Peyer's patch (tissue), 4 donors: Measurements from ENCODE around the gene KAT5. TPM values are rescaled to one million over a fixed set of nuclear protein-coding genes. Genes with fewer than 3 reads are reported as not detected.
"Not testable (repeated sequence)": the region's sequence is repeated elsewhere in the genome, so short reads cannot be mapped to it uniquely, and the experiment has no call there.

Experiments used
- DNase-seq, 3 donors: peaks; one replicate each; pipeline ENCODE4 v3.0.0-alpha.2; 2017 to 2019
- H3K27ac ChIP-seq, 4 donors: fragments of 200-600 bp; sonication (generic); one replicate each; pipeline ENCODE4 v1.5.1; 2016 to 2019
- H3K27me3 ChIP-seq, 2 donors: fragments of 200-600 bp; sonication (generic); one replicate each; pipeline ENCODE4 v1.5.1; 2019
- H3K36me3 ChIP-seq, 3 donors: fragments of 200-600 bp; sonication (generic); one replicate each; pipeline ENCODE4 v1.5.1; 2016 to 2019
- H3K4me1 ChIP-seq, 4 donors: fragments of 200-600 bp; sonication (generic); one replicate each; pipeline ENCODE4 v1.5.1; 2016 to 2019
- H3K4me3 ChIP-seq, 4 donors: fragments of 200-600 bp; sonication (generic); 1 replicate in 3 of 4; 2 replicates in 1 of 4; pipeline ENCODE4 v1.5.1; 2016 to 2019; ENCODE audit warnings: mild to moderate bottlenecking in 1 of 4
- H3K9me3 ChIP-seq, 4 donors: fragments of 200-600 bp; sonication (generic); one replicate each; pipeline ENCODE4 v1.5.1; 2016 to 2019; ENCODE audit warnings: mild to moderate bottlenecking in 1 of 4
- POLR2A ChIP-seq, 2 donors: fragments of 450-650 bp; IDR thresholded peaks; one replicate each; pipeline ENCODE4 v1.5.1; 2017; ENCODE audit warnings: antibody characterized with exemption in 2 of 2, mild to moderate bottlenecking in 2 of 2, moderate library complexity in 2 of 2
- total RNA-seq, 4 donors: library from RNA; depleted of rRNA; stranded (reverse); fragments of >200 nt; gene quantifications; one replicate each; pipeline ENCODE4 v1.1.0, GENCODE V29; 2016
- TF ChIP-seq, protein P1 (sequence below), 6 experiments: fragments of 450-650 bp in 4 of 6; fragments of 200-600 bp in 2 of 6; sonication (generic) in 1 of 6; IDR thresholded peaks; one replicate each; pipeline ENCODE4 v1.5.1; 2017 to 2019; ENCODE audit warnings: antibody characterized with exemption in 6 of 6, mild to moderate bottlenecking in 3 of 6, moderate library complexity in 1 of 6

KAT5 gene
- total RNA-seq, 4 donors from 2014 or later, result 55.9 to 137 (median 80.3) TPM

DNA sequence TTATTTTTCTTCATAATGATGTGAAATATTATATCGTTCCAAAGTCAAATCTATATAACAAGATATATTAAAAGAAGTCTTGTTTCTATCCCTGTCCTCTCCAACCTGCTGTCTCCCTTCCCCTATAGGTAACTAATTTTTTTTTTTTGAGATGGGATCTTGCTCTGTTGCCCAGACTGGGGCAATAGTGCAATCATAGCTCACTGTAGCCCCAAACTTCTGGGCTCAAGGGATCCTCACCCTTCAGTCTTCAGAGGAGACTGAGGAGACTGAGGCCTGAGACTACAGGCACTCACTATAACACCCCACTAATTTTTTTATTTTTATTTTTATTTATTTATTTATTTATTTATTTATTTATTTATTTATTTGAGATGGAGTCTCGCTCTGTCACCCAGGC, 39.1 kb upstream of the KAT5 start:
- Histone ChIP-seq H3K9me3 (no peaks in the 10 kb centered on the region), H3K27me3 (no peaks in the 10 kb centered on the region), H3K36me3 (no peaks in the 10 kb centered on the region), H3K4me1 (no peaks in the 10 kb centered on the region), H3K4me3 (no peak overlapping the region), H3K27ac (no peak overlapping the region)
- TF ChIP-seq, protein P1, sequence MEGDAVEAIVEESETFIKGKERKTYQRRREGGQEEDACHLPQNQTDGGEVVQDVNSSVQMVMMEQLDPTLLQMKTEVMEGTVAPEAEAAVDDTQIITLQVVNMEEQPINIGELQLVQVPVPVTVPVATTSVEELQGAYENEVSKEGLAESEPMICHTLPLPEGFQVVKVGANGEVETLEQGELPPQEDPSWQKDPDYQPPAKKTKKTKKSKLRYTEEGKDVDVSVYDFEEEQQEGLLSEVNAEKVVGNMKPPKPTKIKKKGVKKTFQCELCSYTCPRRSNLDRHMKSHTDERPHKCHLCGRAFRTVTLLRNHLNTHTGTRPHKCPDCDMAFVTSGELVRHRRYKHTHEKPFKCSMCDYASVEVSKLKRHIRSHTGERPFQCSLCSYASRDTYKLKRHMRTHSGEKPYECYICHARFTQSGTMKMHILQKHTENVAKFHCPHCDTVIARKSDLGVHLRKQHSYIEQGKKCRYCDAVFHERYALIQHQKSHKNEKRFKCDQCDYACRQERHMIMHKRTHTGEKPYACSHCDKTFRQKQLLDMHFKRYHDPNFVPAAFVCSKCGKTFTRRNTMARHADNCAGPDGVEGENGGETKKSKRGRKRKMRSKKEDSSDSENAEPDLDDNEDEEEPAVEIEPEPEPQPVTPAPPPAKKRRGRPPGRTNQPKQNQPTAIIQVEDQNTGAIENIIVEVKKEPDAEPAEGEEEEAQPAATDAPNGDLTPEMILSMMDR (IDR thresholded peaks at IDR 0.05), result no peak
- TF ChIP-seq POLR2A (IDR thresholded peaks at IDR 0.05), result no peak
- no peak for DNase-seq

DNA sequence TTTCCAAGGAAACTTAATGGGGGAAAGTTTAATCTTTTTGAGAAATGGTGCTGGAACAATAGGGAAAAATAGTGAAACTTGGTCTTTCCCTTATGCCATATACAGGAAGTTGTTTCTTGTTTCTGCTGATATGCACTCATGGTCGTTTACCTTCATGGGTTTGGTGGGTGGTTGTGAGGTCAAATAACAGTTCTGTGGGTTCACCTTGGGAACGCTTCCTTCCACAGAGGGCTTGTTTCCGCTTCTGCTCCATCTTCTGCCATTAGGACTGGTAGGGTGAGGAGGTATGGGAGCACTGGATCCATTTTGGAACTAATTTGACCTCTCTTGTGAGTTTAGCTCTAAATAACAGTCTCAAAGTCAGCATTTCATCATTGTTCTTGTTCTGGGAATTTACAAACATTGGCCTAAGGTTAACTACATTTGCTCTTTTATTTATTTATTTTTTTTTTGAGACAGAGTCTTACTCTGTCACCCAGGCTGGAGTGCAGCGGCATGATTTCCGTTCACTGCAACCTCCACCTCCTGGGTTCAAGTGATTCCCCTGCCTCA, 31.8 kb upstream of the KAT5 start:
- H3K27me3 ChIP-seq, result no peaks in the 10 kb centered on the region
- no peak for DNase-seq
- H3K4me1 ChIP-seq, result no peaks in the 10 kb centered on the region
- no peaks in the 10 kb centered on the region for H3K36me3 ChIP-seq
- no peak overlapping the region for H3K4me3 ChIP-seq
- H3K27ac ChIP-seq, result no peak overlapping the region
- H3K9me3 ChIP-seq, result no peaks in the 10 kb centered on the region
- no peak for TF ChIP-seq POLR2A (IDR thresholded peaks at IDR 0.05)
- TF ChIP-seq, protein P1 (IDR thresholded peaks at IDR 0.05), result no peak

DNA sequence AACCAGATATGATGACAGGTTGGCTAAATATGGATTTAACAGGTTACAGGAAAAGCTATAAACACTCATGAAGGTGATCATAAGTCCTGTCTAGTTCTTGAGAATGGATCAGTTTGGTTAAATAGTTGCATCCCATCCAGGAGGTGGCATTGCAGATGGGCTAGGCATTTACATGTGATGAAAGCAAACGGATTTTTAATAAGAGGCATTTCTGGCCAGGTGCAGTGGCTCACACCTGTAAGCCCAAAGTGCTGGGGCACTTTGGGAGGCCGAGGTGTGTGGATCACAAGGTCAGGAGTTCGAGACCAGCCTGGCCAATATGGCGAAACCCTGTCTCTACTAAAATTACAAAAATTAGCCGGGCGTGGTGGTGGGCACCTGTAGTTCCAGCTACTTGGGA, 28.6 kb upstream of the KAT5 start:
- not testable (repeated sequence) for H3K36me3 ChIP-seq, H3K27me3 ChIP-seq, H3K9me3 ChIP-seq, H3K27ac ChIP-seq, H3K4me1 ChIP-seq, DNase-seq, H3K4me3 ChIP-seq

DNA sequence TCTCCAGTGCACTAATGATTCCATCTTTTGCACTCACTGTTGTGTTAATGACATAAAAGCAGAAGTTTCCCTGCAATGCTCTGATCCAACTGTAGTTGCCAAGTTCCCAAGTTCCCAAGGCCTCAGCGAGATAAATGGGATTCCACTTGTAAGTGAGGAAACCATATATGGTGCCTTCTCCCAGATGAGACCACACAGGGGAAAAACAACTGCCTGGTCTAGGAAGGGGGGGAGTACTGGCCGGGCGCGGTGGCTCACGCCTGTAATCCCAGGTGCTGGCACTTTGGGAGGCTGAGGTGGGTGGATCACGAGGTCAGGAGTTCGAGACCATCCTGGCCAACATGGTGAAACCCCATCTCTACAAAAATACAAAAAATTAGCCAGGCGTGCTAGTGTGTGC, 26.1 kb upstream of the KAT5 start:
- H3K4me1 ChIP-seq, result no peaks in the 10 kb centered on the region
- no peak overlapping the region for H3K4me3 ChIP-seq
- no peaks in the 10 kb centered on the region for H3K9me3 ChIP-seq
- H3K27ac ChIP-seq, result no peak overlapping the region
- no peaks in the 10 kb centered on the region for H3K36me3 ChIP-seq
- no peak for DNase-seq
- no peak for TF ChIP-seq POLR2A (IDR thresholded peaks at IDR 0.05)
- TF ChIP-seq, protein P1 (IDR thresholded peaks at IDR 0.05), result no peak
- no peaks in the 10 kb centered on the region for H3K27me3 ChIP-seq

DNA sequence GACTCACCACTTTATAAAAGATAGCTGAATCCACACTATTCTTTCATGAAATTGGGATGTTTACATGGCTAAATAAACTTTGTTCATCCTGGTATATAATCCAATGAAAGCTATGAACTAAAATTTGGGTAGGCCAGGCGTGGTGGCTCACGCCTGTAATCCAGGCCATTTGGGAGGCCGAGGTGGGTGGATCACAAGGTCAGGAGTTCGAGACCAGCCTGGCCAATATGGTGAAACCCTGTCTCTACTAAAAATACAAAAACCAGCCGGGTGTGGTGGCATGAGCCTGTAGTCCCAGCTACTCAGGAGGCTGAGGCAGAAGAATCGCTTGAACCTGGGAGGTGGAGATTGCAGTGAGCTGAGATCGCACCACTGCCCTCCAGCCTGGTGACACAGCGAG, 20.2 kb upstream of the KAT5 start:
- DNase-seq, H3K27ac ChIP-seq: not testable (repeated sequence)

DNA sequence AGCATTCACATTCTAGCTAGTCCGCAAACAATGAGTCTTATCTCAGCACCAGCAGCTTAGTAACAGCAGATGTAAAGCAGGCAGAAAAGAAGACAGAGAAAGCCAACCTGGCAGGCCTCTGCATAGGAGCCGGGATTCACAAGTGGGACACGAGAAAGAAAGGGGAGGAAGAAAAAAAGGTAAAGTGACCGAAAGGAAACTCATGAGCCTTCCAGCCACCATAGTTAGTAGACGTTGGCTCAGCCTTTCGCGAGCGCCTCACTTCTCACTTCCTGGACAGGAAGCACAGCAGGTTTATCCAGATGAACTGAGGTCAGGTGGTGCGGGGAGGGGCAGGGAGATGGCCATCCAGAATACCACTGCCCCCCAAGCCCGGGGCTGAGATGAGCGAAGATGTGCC, 19.7 kb upstream of the KAT5 start:
- Histone ChIP-seq H3K4me3 (no peak overlapping the region), H3K36me3 (no peaks in the 10 kb centered on the region), H3K9me3 (no peaks in the 10 kb centered on the region), H3K27ac (no peak overlapping the region), H3K4me1 (no peaks in the 10 kb centered on the region), H3K27me3 (no peaks in the 10 kb centered on the region)
- no peak for TF ChIP-seq POLR2A (IDR thresholded peaks at IDR 0.05)
- TF ChIP-seq, protein P1 (IDR thresholded peaks at IDR 0.05), result no peak
- DNase-seq, result no peak

More for the DNA sequence above, 20.2 kb upstream of the KAT5 start:
- H3K36me3 ChIP-seq, H3K4me1 ChIP-seq, H3K9me3 ChIP-seq, H3K27me3 ChIP-seq, H3K4me3 ChIP-seq: not testable (repeated sequence)
